HepG2 (cell line): ENCODE measurements around the gene KAT6B. TPM values are rescaled to one million over a fixed set of nuclear protein-coding genes. Genes with fewer than 3 reads are reported as not detected.

Experiments
- GFI1 ChIP-seq: sonication (generic); formaldehyde crosslinking; IDR thresholded peaks from 2 replicates; pipeline ENCODE4 v1.5.0; 2020; ENCODE audit warnings: missing genetic modification reagents, mild to moderate bottlenecking, borderline replicate concordance
- GTF3A ChIP-seq: sonication (generic); formaldehyde crosslinking; conservative IDR thresholded peaks from 2 replicates; pipeline ENCODE4 v1.4.0; 2020; ENCODE audit warnings: mild to moderate bottlenecking, missing genetic modification reagents
- JARID2 ChIP-seq: sonication (generic); formaldehyde crosslinking; IDR thresholded peaks from 2 replicates; pipeline ENCODE4 v1.8.1; 2023; ENCODE audit warnings: missing genetic modification reagents, inconsistent platforms; ENCODE audit not compliant: insufficient replicate concordance
- MXD4 ChIP-seq: IDR thresholded peaks from 2 replicates; pipeline ENCODE4 v1.6.1; 2016; ENCODE audit warnings: mild to moderate bottlenecking, missing biosample characterization, missing genetic modification reagents
- SOX13 ChIP-seq, 3 experiments: fragments of 450-650 bp in 1 of 3; sonication (generic) in 1 of 3; formaldehyde crosslinking in 1 of 3; IDR thresholded peaks in 2 of 3; conservative IDR thresholded peaks in 1 of 3; 2 replicates each; pipeline versions ENCODE4 v1.5.0 to v1.6.1; 2016 to 2020; ENCODE audit warnings: antibody characterized with exemption in 1 of 3, mild to moderate bottlenecking in 1 of 3, missing compliant biosample characterization in 1 of 3, missing genetic modification reagents in 1 of 3, moderate library complexity in 1 of 3
- SOX6 ChIP-seq, 2 experiments: fragments of 450-650 bp in 1 of 2; sonication (generic) in 1 of 2; formaldehyde crosslinking in 1 of 2; IDR thresholded peaks; 2 replicates each; pipeline versions ENCODE4 v1.4.0 to v1.6.1; 2017 to 2020; ENCODE audit warnings: antibody characterized with exemption in 1 of 2, mild to moderate bottlenecking in 1 of 2, missing genetic modification reagents in 1 of 2
- TBX2 ChIP-seq: sonication (generic); formaldehyde crosslinking; IDR thresholded peaks from 2 replicates; pipeline ENCODE4 v1.5.0; 2020; ENCODE audit warnings: missing genetic modification reagents, mild to moderate bottlenecking, borderline replicate concordance
- TCF7L2 ChIP-seq: IDR thresholded peaks from 2 replicates; pipeline ENCODE4 v1.6.1; 2011; ENCODE audit warnings: mild to moderate bottlenecking, low read depth, low read length, moderate library complexity
- ZNF230 ChIP-seq: sonication (generic); formaldehyde crosslinking; IDR thresholded peaks from 2 replicates; pipeline ENCODE4 v1.4.0; 2020; ENCODE audit warnings: mild to moderate bottlenecking, missing genetic modification reagents
- ZNF292 ChIP-seq: sonication (generic); formaldehyde crosslinking; IDR thresholded peaks from 2 replicates; pipeline ENCODE4 v1.8.1; 2022; ENCODE audit warnings: mild to moderate bottlenecking, low read depth, missing genetic modification reagents, borderline replicate concordance
- ZNF564 ChIP-seq: sonication (generic); formaldehyde crosslinking; IDR thresholded peaks from 2 replicates; pipeline ENCODE4 v1.8.1; 2023; ENCODE audit warnings: mild to moderate bottlenecking, missing genetic modification reagents
- ZNF616 ChIP-seq: sonication (generic); formaldehyde crosslinking; IDR thresholded peaks from 2 replicates; pipeline ENCODE4 v1.5.0; 2020; ENCODE audit warnings: low read depth, mild to moderate bottlenecking, missing genetic modification reagents
- ZNF670 ChIP-seq: sonication (generic); formaldehyde crosslinking; IDR thresholded peaks from 2 replicates; pipeline ENCODE4 v1.8.0; 2022; ENCODE audit warnings: mild to moderate bottlenecking, missing genetic modification reagents, borderline replicate concordance
- ZNF749 ChIP-seq: sonication (generic); formaldehyde crosslinking; IDR thresholded peaks from 2 replicates; pipeline ENCODE4 v1.8.0; 2022; ENCODE audit warnings: mild to moderate bottlenecking, missing genetic modification reagents, moderate library complexity, borderline replicate concordance
- polyA plus RNA-seq, 8 experiments: library from polyadenylated mRNA; depleted of rRNA in 3 of 8; stranded (reverse) in 7 of 8; unstranded in 1 of 8; fragments of >200 nt; fragmentation: Illumina TruSeq in 4 of 8; extraction: Trizol in 4 of 8; gene quantifications; 2 replicates each; pipeline versions ENCODE4 v1.2.1 to v1.2.3, GENCODE V29; 2011 to 2016; ENCODE audit warnings: low read depth in 4 of 8, missing spikeins in 1 of 8, mixed read lengths in 1 of 8; ENCODE audit not compliant: insufficient read depth in 1 of 8
- total RNA-seq, 5 experiments: library from RNA; depleted of rRNA; stranded (reverse); fragments of >200 nt; fragmentation: Illumina TruSeq; extraction: Trizol; gene quantifications; 2 replicates each; pipeline ENCODE4 v1.2.3, GENCODE V29; 2016; ENCODE audit warnings: low read depth in 1 of 5
- TF ChIP-seq, protein P1 (sequence below): sonication (generic); formaldehyde crosslinking; IDR thresholded peaks from 2 replicates; pipeline ENCODE4 v1.5.0; 2020; ENCODE audit warnings: mild to moderate bottlenecking, missing genetic modification reagents, borderline replicate concordance
- TF ChIP-seq, protein P2 (sequence below): sonication (generic); formaldehyde crosslinking; IDR thresholded peaks from 2 replicates; pipeline ENCODE4 v1.5.0; 2020; ENCODE audit warnings: missing genetic modification reagents
- TF ChIP-seq, protein P3 (sequence below): sonication (generic); formaldehyde crosslinking; IDR thresholded peaks from 2 replicates; pipeline ENCODE4 v1.5.0; 2020; ENCODE audit warnings: mild to moderate bottlenecking, missing genetic modification reagents

KAT6B gene
- total and polyA plus RNA-seq, 2 of the 13 experiments (the other 11 are each of a cell fraction or from before 2014, with no cell fraction given): 3.0 to 9.5 TPM

DNA sequence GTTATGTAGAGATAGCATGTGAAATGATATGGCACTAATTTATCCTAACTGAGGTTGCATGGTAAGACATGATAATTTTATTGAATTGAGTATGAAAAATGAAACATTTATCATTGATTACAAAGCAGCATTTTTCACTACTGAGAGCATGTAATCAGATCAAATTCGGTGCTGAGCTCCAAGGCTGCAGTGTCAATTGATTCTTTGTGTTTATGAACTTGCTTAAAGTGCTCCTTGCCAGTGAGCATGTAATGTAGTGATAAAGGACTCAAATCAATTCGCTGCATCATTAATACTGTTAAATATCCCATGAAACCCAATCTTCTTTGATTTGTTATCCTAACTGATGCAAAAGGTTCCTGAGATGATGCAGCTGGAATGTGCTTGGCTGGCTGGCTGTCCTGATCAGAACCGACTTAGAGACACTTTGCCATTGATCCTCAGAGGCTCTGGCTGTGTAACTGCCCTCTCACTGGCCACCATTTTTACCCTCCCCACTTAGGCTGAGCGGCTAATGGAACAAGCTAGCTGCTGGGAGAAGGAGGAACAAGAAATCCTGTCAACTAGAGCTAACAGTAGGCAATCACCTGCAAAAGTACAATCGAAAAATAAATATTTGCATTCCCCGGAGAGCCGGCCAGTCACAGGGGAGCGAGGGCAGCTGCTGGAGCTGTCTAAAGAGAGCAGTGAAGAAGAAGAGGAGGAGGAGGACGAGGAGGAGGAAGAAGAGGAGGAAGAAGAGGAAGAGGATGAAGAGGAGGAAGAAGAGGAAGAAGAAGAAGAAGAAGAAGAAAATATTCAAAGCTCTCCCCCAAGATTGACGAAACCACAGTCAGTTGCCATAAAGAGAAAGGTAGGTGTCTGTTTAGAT lies 195.2 kb downstream of the KAT6B start (continued):
- TF ChIP-seq, protein P1, sequence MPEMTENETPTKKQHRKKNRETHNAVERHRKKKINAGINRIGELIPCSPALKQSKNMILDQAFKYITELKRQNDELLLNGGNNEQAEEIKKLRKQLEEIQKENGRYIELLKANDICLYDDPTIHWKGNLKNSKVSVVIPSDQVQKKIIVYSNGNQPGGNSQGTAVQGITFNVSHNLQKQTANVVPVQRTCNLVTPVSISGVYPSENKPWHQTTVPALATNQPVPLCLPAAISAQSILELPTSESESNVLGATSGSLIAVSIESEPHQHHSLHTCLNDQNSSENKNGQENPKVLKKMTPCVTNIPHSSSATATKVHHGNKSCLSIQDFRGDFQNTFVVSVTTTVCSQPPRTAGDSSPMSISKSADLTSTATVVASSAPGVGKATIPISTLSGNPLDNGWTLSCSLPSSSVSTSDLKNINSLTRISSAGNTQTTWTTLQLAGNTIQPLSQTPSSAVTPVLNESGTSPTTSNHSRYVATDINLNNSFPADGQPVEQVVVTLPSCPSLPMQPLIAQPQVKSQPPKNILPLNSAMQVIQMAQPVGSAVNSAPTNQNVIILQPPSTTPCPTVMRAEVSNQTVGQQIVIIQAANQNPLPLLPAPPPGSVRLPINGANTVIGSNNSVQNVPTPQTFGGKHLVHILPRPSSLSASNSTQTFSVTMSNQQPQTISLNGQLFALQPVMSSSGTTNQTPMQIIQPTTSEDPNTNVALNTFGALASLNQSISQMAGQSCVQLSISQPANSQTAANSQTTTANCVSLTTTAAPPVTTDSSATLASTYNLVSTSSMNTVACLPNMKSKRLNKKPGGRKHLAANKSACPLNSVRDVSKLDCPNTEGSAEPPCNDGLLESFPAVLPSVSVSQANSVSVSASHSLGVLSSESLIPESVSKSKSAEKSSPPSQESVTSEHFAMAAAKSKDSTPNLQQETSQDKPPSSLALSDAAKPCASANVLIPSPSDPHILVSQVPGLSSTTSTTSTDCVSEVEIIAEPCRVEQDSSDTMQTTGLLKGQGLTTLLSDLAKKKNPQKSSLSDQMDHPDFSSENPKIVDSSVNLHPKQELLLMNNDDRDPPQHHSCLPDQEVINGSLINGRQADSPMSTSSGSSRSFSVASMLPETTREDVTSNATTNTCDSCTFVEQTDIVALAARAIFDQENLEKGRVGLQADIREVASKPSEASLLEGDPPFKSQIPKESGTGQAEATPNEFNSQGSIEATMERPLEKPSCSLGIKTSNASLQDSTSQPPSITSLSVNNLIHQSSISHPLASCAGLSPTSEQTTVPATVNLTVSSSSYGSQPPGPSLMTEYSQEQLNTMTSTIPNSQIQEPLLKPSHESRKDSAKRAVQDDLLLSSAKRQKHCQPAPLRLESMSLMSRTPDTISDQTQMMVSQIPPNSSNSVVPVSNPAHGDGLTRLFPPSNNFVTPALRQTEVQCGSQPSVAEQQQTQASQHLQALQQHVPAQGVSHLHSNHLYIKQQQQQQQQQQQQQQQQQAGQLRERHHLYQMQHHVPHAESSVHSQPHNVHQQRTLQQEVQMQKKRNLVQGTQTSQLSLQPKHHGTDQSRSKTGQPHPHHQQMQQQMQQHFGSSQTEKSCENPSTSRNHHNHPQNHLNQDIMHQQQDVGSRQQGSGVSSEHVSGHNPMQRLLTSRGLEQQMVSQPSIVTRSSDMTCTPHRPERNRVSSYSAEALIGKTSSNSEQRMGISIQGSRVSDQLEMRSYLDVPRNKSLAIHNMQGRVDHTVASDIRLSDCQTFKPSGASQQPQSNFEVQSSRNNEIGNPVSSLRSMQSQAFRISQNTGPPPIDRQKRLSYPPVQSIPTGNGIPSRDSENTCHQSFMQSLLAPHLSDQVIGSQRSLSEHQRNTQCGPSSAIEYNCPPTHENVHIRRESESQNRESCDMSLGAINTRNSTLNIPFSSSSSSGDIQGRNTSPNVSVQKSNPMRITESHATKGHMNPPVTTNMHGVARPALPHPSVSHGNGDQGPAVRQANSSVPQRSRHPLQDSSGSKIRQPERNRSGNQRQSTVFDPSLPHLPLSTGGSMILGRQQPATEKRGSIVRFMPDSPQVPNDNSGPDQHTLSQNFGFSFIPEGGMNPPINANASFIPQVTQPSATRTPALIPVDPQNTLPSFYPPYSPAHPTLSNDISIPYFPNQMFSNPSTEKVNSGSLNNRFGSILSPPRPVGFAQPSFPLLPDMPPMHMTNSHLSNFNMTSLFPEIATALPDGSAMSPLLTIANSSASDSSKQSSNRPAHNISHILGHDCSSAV (CRISPR knock-in tag): no peak
- 0 out of 2 replicates have a peak, but pooled peaks have one; percentile 42 for TF ChIP-seq ZNF670 (CRISPR knock-in tag)
- TF ChIP-seq, protein P2, sequence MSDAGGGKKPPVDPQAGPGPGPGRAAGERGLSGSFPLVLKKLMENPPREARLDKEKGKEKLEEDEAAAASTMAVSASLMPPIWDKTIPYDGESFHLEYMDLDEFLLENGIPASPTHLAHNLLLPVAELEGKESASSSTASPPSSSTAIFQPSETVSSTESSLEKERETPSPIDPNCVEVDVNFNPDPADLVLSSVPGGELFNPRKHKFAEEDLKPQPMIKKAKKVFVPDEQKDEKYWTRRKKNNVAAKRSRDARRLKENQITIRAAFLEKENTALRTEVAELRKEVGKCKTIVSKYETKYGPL (CRISPR knock-in tag): no peak
- TF ChIP-seq GFI1 (CRISPR knock-in tag): no peak
- no peak for TF ChIP-seq ZNF749
- no peak for TF ChIP-seq ZNF616 (CRISPR knock-in tag)
- TF ChIP-seq TBX2 (CRISPR knock-in tag): peak; percentile 24; the same call in 1 of the 2 replicates
- TF ChIP-seq ZNF564 (CRISPR knock-in tag): no peak
- no peak for TF ChIP-seq MXD4 (CRISPR knock-in tag)
- no peak for TF ChIP-seq ZNF230 (CRISPR knock-in tag)
- no peak for TF ChIP-seq TCF7L2
- peak; percentile 58; the same call in 1 of the 2 replicates for TF ChIP-seq ZNF292 (CRISPR knock-in tag)
- TF ChIP-seq SOX6 (IDR thresholded peaks at IDR 0.05): no peak
- peak; percentile 19 for TF ChIP-seq SOX6 (CRISPR knock-in tag; IDR thresholded peaks at IDR 0.05)
- TF ChIP-seq, protein P3, sequence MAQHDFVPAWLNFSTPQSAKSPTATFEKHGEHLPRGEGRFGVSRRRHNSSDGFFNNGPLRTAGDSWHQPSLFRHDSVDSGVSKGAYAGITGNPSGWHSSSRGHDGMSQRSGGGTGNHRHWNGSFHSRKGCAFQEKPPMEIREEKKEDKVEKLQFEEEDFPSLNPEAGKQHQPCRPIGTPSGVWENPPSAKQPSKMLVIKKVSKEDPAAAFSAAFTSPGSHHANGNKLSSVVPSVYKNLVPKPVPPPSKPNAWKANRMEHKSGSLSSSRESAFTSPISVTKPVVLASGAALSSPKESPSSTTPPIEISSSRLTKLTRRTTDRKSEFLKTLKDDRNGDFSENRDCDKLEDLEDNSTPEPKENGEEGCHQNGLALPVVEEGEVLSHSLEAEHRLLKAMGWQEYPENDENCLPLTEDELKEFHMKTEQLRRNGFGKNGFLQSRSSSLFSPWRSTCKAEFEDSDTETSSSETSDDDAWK (CRISPR knock-in tag): no peak
- TF ChIP-seq JARID2 (CRISPR knock-in tag): no peak
- no peak for TF ChIP-seq GTF3A (CRISPR knock-in tag)
- no peak for TF ChIP-seq SOX13 (IDR thresholded peaks at IDR 0.05)
- peak in 1 of 2 experiments; percentile 66; a peak in 2 of 4 replicates for TF ChIP-seq SOX13 (CRISPR knock-in tag; conservative IDR thresholded peaks at IDR 0.05 in 1 of 2, IDR thresholded peaks at IDR 0.05 in 1 of 2)
